Measurements from ENCODE around the gene SEC63.

DNA sequence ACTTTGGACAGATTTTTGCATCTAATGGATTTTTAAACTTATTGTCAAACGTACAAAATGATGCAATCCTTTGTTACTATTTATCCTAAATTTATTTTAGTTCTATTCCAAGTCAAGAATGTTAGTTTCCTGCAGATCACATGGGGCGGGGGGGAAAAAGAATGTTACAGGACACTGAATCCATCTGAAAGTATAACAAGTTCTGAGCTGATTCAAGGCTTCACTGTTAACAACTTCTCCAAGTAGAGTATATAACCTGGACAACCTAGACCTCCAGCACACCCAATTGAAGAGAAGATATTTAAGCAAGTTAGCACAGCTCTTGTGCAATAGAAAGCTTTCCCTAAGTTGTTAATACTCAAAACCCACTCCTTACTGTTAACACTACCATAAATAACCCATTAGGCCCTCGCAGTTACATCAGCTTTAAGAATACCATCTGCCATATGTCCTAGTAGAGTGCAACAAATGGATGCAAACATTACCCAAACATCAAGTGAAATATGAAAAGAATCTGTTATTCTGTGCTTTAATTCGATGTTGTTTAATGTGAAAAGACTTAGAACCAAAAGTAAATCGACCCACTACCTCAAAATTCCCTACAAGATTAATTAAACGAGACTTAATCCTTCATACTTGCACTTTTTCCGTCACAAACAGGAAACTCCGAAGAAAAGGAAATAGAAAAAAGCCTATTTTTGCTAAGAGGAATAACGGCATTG lies 1.3 kb downstream of the SEC63 start:
- TF ChIP-seq, protein P1, sequence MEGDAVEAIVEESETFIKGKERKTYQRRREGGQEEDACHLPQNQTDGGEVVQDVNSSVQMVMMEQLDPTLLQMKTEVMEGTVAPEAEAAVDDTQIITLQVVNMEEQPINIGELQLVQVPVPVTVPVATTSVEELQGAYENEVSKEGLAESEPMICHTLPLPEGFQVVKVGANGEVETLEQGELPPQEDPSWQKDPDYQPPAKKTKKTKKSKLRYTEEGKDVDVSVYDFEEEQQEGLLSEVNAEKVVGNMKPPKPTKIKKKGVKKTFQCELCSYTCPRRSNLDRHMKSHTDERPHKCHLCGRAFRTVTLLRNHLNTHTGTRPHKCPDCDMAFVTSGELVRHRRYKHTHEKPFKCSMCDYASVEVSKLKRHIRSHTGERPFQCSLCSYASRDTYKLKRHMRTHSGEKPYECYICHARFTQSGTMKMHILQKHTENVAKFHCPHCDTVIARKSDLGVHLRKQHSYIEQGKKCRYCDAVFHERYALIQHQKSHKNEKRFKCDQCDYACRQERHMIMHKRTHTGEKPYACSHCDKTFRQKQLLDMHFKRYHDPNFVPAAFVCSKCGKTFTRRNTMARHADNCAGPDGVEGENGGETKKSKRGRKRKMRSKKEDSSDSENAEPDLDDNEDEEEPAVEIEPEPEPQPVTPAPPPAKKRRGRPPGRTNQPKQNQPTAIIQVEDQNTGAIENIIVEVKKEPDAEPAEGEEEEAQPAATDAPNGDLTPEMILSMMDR (IDR thresholded peaks at IDR 0.05): no peak
- no peak for TF ChIP-seq POLR2A (IDR thresholded peaks at IDR 0.05)

Data from adrenal gland (tissue), 5 donors.